MM.1S (cell line): Measurements from ENCODE around the gene SLC7A6.

Experiments used
- CTCF ChIP-seq: fragments of 300-600 bp; sonication (generic); IDR thresholded peaks from 2 replicates; pipeline ENCODE4 v1.5.1; 2016; ENCODE audit warnings: antibody characterized with exemption, low read length, mixed read lengths
- EZH2 ChIP-seq: fragments of 300-600 bp; sonication (generic); optimal IDR thresholded peaks from 2 replicates; pipeline ENCODE3; 2017; ENCODE audit warnings: low read depth, mild to moderate bottlenecking, antibody characterized with exemption, low read length, mixed read lengths

GRCh38 chr16:68233085-68233834 is 31.1 kb upstream of the SLC7A6 start:
- TF ChIP-seq CTCF (no peak), EZH2 (no peak)
